ENCODE measurements around the gene APBB1. TPM values are rescaled to one million over a fixed set of nuclear protein-coding genes. Genes with fewer than 3 reads are reported as not detected.

Gene APBB1
- total RNA-seq, 1 experiment from 2014 or later, result 34.8 TPM

DNA sequence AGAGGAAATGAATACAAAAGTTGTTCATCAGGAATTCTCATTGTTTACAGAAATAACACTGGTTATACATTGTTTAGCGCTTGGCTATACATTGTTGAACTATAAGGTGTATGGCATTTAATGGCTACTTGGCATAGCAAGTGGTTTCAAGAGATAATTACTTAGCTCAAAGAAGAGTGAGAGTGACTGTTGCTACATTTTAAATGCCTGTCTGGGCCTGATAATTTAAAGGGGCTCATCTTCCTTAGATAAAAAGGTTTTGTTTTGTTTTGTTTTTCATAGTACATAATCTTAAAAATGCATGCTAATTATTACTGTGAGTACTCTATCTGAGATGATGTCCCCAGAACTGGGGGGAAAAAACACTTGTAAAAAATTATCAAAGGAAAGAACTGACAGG, 30.1 kb downstream of the APBB1 start:
- Histone ChIP-seq H3K56ac (ENCODE audit: insufficient read length, low read depth, low read length) (no peak overlapping the region), H3K79me2 (ENCODE audit: insufficient read depth, low read length) (no peaks in the 10 kb centered on the region), H3K4me2 (ENCODE audit: insufficient read depth, insufficient read length, low read length) (no peak overlapping the region), H2BK15ac (ENCODE audit: low read depth, low read length) (no peak overlapping the region), H2BK20ac (ENCODE audit: low read depth, low read length, poor library complexity, severe bottlenecking) (no peak overlapping the region), H3K9ac (ENCODE audit: extremely low read depth, insufficient read length, low read length) (no peak overlapping the region), H3K23me2 (ENCODE audit: insufficient read length, low read depth, low read length, poor library complexity, severe bottlenecking) (peaks cover 7% of the 10 kb centered on the region), H4K91ac (ENCODE audit: insufficient read length, low read depth, low read length) (no peak overlapping the region), H4K5ac (ENCODE audit: insufficient read length, low read depth, low read length) (no peak overlapping the region), H3K4ac (ENCODE audit: low read depth, low read length) (no peak overlapping the region), H3K27ac (ENCODE audit: insufficient read length, low read depth, low read length) (no peak overlapping the region), H2BK12ac (ENCODE audit: insufficient read length, low read depth, low read length) (no peak overlapping the region), H4K20me1 (ENCODE audit: control insufficient read depth, insufficient read depth, insufficient read length) (no peaks in the 10 kb centered on the region), H2BK120ac (ENCODE audit: low read depth, low read length, poor library complexity, severe bottlenecking) (no peak overlapping the region), H3K9me3 (ENCODE audit: control insufficient read depth, low read depth, low read length) (no peaks in the 10 kb centered on the region), H2AK5ac (ENCODE audit: insufficient read length, low read length) (no peak overlapping the region), H3K4me1 (ENCODE audit: insufficient read depth, low read length) (peaks cover 4% of the 10 kb centered on the region; the same call in 1 of the 2 replicates), H3K18ac (ENCODE audit: insufficient read length, low read depth, low read length) (no peak overlapping the region), H4K8ac (replicated peaks; ENCODE audit: insufficient read length, low read depth, low read length) (no peak overlapping the region), H3K27me3 (ENCODE audit: insufficient read depth, low read length) (0 out of 2 replicates have a peak, but pooled peaks cover 2% of the 10 kb centered on the region), H3K23ac (ENCODE audit: insufficient read length, low read depth, low read length) (no peak overlapping the region), H3K79me1 (ENCODE audit: insufficient read depth, low read depth, low read length, poor library complexity, severe bottlenecking) (no peaks in the 10 kb centered on the region), H3T11ph (ENCODE audit: low read length) (no peak overlapping the region), H2BK5ac (ENCODE audit: insufficient read length, low read length) (no peak overlapping the region), H3K14ac (ENCODE audit: insufficient read depth, low read length) (no peak overlapping the region), H2AFZ (ENCODE audit: low read length) (no peak overlapping the region)
- no peak for TF ChIP-seq CTCF (conservative IDR thresholded peaks at IDR 0.05)
- no peak overlapping the region for H3K27ac Mint-ChIP-seq
- H3K9me3 Mint-ChIP-seq, result no peaks in the 10 kb centered on the region
- no CpG with 5 or more reads among the region's 1 CpG for WGBS (ENCODE audit: extremely low coverage, insufficient read length, low lambda C conversion rate)
- H3K4me3 Mint-ChIP-seq, result no peak overlapping the region
- no peak for DNase-seq
- H3K27me3 Mint-ChIP-seq (ENCODE audit: low read depth), result peaks cover 8% of the 10 kb centered on the region
- H3K4me1 Mint-ChIP-seq, result peaks cover 43 to 53% of the 10 kb centered on the region in 2 experiments
- peaks cover 0 to 3% (median 0%) of the 10 kb centered on the region in 3 experiments; a peak in 1 of 7 replicates for H3K36me3 Mint-ChIP-seq (ENCODE audit: insufficient read depth in 1 of 3, low read depth in 3 of 3)

Data from H9 (cell line).